CD4-positive, alpha-beta T cell treated with Interferon alpha-2 for 1 hour (primary cell): ENCODE data around the gene KIAA0040.
A peak's percentile ranks its signal among the peaks of the same experiment; 100 is the strongest.

ENCODE experiments used
- DNase-seq, 2 donors: peaks; one replicate each; pipeline ENCODE4 v3.0.0-alpha.2; 2020 to 2022

KIAA0040 gene

DNA sequence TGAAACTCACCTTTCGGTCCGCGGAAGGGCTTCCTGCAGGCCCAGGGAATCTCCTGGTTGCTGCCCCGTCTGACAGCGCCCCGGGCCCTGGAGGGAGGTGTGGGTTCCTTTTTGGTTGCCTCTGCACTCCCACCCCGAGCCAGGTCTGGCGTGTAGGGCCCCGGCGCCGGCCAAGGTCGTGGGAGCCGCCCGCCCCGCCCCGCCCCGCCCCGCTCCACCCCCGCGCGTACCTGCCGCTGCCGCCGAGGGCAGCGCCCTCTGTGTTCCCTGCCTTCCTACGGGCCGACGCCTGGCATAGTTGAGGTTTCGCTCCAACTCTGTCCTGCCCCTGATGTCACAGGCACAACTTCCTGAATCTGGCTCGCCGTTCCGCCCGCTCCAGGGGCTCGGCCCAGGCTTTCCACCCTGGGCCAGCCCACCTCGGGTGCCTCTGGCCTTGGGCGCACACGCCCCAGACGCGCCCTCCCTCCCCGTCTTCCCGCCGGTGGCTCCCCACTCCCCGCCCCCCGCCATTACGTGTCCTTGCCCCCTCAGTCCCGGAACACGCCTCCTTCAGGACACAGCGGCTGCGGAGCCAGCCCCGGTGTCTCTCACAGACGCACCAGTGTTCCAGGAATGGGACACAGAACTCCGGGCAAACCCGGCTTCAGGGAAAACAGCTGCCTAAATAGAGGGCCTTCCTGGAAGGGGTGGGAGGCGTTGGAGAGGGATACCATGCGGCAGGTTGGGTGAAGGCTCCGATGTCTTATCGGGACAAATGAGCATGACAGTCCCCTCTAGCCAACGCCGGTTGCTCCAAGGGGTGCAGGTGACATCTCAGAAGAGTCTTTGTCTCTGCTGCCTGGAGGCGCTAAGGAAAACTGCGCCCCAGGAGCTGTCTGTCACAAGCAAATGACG is at the start of gene KIAA0040:
Gene KIAA0040 (minus strand): TSS at position 147 of the 897 bp plus-strand sequence. CDS start 31,763 bp downstream, outside the sequence.
- peak; percentile 50 to 73 for DNase-seq

DNA sequence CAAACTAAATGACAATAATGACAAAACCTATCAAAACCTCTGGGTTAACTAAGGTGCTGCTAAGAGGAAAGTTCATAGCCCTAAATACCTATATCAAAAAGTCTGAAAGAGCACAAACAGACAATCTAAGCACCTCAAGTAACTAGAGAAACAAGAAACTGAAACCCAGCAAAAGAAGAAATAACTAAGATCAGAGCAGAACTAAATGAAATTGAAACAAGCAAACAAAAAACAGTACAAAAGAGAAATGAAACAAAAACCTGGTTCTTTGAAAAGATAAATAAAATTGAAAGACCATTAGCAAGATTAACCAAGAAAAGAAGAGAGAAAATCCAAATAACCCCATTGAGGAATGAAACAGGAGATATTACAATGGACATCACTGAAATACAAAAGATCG is 44.8 kb upstream of the KIAA0040 start:
- no peak for DNase-seq

DNA sequence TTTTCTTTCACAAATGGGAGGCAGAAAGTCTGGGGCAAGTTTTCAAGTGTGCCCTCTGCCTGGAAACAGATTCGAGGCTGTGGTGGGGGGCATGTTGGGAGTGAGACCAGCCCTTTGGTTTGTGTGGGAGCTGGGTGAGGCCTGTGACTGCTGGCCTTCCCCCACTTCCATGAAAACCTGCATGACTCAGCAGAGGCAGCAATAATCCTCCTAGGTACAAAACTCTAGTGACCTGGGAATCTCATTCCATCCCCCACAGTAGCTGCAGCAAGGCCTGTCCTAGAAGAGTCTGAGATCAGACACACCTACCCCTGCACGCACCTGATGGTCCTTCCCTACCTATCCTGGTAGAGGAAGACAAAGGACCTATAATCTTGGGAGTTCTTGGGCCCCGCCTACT is 42.1 kb upstream of the KIAA0040 start:
- DNase-seq, result no peak

DNA sequence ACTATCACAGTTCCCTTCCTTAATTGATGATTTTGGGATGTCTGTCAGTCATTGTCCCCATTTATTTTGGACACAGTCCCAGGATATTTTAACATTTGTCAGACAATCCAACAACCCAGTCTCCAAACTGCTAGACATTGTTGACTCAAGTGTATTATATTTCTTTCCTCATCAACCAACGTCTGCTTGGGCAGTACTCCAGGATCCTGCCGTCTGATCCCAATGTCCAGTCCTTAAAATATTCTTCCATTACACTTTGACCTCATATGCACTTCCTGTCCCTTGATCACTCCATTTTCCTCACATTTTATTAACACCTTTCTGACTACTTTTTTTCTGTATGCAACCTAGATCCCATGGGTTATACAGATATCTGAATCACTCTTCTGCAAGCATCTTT is 39.8 kb upstream of the KIAA0040 start:
- DNase-seq, result no peak

DNA sequence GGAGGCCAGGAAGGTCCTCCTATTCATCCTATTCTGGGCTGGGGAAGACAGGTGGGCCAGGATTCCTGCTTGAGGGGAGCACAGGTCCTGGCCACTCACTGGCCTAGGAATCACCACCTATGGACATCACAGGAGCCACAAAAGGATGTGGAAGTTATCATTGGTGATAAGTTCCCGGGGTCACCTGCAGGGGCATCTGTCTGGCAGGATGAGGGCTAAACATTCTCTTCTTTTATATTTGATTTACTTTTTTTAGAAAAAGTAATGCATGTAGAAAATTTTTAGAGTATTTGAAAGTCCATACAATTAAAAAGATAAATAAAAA is 33.2 kb upstream of the KIAA0040 start:
- DNase-seq, result no peak

DNA sequence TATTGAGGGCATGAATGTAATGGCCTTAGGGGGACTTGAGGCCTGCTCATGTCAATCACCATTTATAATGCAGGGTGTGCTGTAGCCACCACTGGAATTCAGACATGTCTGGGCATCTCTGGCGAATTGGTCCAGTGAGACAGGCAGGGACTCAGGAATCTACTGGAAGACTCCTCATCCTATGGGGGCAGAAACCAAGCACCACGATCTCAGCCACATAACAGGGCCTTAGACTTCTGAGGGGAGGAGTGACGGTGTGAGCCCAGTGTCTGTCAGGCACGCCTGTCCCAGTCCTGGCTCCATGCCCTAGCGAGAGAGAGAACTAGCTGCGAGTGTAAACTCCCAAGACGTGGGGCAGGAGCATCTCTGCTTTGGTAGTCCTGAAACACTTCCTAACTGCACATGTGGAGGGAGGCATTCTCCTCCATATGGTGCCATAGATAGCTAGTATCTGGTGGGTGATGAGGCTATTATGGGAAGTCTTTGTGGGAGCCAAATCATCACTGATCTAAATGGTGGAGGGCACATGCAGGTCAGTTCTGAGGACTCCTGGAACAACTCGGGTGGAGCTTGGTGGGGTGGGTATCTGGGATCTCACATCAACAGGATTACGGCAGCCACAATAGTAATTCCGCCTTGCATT is 29.8 kb upstream of the KIAA0040 start:
- DNase-seq, result no peak

DNA sequence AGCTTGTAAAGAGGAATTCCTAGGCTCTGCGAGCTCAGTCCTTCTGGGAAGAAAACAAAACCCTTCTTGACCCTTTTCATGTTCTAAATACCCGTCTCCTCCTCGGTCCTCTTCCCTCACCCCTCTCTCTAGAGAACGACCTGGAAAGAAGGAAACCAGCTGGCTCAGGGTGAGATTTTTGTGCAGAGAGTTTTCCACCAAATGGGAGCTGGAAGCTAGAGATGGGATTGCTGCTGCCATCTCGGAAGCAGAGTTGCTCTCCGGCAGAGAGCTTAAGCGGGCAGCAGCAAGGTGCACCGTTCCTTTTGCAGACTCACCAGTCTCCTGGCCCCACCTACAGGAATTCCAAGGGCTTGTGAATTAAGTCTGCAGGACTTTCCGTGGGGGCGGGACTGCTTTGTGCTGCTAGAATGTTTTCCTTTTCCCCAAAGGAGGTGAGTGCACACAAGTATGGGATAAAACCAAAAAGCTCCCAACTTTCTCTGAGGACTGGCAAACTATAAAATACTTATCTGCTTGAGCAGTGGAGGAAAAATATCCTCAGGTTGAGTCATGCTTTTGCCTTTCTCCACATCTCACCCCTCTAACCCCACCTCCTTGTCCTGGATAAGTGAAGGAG is 29.1 kb upstream of the KIAA0040 start:
- no peak for DNase-seq

GRCh38 chr1:175220853-175221556 is 28.4 kb upstream of the KIAA0040 start:
- DNase-seq, result no peak

- DNase-seq, result no peak
Measured at GRCh38 chr1:175219774-175220173, 27.2 kb upstream of the KIAA0040 start.

GRCh38 chr1:175218786-175219434 is 26.3 kb upstream of the KIAA0040 start:
- DNase-seq, result no peak

GRCh38 chr1:175217721-175218531 is 25.4 kb upstream of the KIAA0040 start:
- no peak for DNase-seq

- DNase-seq, result no peak
Measured at GRCh38 chr1:175216444-175216843, 23.9 kb upstream of the KIAA0040 start.

DNA sequence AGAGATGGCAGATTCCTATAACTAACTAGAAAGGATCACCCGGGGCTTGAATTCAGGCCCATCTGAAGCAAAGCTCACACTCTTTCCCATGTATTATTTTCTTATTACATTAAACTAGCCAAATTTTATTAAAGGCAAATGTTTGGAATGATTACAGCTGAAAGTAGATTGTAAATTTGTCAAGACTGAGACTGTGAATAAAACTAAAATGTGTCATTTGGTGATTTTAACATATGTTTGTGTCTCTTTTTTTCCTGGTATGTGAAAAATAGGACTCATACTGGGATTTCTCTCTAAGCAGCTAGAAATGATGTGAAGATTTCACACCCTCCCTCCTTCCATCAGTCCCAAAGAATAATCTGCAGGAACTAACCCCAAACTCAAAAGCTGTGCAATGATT is 19.1 kb upstream of the KIAA0040 start:
- no peak for DNase-seq

DNA sequence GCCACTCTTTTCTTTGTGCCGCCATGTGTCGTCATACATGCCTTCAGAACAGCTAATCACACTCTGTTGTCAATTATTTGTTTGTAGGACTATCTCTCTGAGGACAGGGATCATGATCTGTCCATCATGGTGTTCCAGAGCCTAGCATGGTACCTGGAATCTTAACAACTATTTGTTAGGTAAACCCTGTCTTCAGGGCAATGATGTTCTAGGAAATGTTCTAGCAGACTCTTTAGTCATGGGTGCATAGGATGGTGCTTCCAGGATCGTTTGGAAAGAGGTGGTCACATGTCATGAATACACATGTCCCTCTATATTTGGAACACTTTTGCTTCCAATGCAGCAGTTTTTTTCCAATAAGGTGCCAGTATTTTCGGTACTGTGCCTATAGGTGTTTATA is 18.2 kb upstream of the KIAA0040 start:
- no peak for DNase-seq

- DNase-seq, result peak in 1 of 2 donors; percentile 52
Measured at GRCh38 chr1:175209493-175209921, 16.9 kb upstream of the KIAA0040 start.

DNA sequence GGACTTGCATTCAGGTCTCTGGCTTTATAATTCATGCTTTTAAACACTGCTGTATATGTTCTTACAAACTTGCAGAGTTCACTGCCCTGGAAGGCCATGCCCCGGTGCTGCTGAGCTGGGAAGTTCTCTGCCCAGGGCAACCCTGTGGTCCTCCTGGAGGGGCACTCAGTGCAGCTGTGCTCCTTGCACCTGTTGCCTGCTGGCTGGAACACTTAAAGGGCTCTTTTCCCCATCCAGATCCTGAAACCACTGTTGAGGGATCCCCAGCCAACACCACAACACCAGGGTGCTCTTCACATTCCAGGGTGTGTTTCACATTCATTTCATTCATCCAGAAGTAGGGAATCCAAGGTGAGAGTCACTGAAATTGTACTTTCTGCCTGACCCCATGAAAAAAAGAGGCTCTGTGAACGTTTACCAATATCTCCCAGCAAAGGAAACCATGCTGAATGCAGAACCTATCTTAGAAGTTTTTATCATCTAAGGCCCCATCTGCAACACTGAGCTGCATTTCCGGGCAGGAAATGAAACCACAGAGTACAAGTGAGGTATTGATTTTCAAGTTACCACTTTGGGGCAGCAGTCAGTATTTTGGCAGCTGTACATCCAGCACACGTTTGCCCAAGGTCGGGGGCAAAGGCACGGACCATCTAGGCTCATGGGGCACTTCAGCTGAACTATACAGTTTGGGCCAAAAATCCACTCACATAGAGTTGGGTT is 16.4 kb upstream of the KIAA0040 start:
- peak; percentile 58 to 78 for DNase-seq

DNA sequence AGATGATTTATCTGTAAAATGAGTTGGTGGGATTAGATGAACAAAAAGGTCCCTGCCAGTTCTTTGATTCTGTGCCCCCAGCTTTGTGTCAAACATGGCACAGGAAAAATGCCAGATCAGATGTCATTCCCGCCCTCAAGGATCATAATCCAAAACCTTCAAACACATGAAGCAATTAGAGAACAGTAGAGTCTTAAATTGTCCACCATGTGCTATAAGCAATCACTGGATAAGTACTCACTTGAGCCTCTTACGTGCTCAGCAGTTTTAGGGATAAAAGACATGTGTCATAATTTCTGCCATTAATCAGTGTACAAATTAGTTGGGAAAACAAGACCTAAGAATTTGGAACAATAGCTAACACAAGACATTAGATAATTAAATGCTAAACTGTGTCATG is 15.4 kb upstream of the KIAA0040 start:
- DNase-seq, result no peak

- no peak for DNase-seq
Measured at GRCh38 chr1:175206687-175207086, 14.1 kb upstream of the KIAA0040 start.

DNA sequence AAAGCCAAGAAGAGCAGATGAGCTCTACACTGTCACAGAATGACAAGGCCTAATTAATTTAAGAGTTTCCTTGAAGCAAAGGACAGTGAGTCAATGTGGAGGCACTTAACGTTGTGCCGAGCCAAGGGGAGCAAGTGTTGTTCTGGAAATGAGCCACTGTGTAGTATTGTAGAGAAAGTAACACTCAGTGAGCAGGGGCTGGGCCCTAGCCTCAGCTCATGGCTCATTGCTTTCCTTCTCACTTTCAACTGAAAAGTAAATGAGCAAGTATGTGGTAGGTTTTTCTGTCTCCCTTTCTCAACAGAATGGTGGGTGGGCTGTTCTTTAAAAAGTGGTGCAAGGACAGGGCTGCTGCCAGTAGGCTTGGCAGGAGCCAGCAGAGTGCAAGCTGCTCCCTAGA is 11.8 kb upstream of the KIAA0040 start:
- DNase-seq, result no peak

DNA sequence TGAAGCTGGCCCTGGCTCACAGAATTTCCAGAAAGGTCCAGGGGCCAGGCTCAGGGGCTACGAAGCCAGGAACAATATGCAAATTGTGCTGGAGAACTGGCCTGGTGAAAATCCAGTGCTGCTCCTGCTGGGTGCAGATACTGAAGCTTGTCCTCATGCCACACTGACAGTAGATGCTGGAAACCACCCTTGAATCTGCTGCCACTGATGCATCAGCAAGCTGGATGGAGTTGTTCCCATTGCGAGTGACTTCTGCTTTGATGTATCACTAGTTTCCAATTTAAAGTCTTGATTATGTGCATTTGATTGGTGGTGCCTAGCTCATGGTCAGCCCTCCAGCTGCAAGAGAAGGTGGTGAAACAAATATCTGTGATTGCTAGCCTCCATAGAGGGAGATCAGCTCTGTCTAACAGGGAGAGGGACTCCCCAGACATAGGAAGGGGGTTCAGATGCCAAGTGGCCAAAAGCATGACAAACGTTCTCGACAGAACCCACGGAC is 11.0 kb upstream of the KIAA0040 start:
- no peak for DNase-seq
